BLaER1 treated with 17β-estradiol and CSF1 and Interleukin-3, amounts not matched to agents 10 nM and 100 nM (cell line): ENCODE measurements around the gene VTI1B.
"Not testable (repeated sequence)": the region's sequence is repeated elsewhere in the genome, so short reads cannot be mapped to it uniquely, and the experiment has no call there.

Experiments
- H3K27ac ChIP-seq, 11 experiments: shearing (Covaris generic); formaldehyde crosslinking; 2 replicates each; pipeline ENCODE4 v1.8.1; 2022
- H3K27me3 ChIP-seq, 11 experiments: shearing (Covaris generic); formaldehyde crosslinking; 2 replicates each; pipeline ENCODE4 v1.8.1; 2022
- H3K36me3 ChIP-seq, 11 experiments: shearing (Covaris generic); formaldehyde crosslinking; 2 replicates each; pipeline ENCODE4 v1.8.1; 2022
- H3K4me1 ChIP-seq, 10 experiments: shearing (Covaris generic); formaldehyde crosslinking; 2 replicates each; pipeline ENCODE4 v1.8.1; 2022
- H3K4me2 ChIP-seq, 11 experiments: shearing (Covaris generic); formaldehyde crosslinking; 2 replicates each; pipeline ENCODE4 v1.8.1; 2022
- H3K4me3 ChIP-seq, 10 experiments: shearing (Covaris generic); formaldehyde crosslinking; 2 replicates each; pipeline ENCODE4 v1.8.1; 2022
- H3K9ac ChIP-seq, 11 experiments: shearing (Covaris generic); formaldehyde crosslinking; 2 replicates each; pipeline ENCODE4 v1.8.1; 2022
- H3K9me3 ChIP-seq, 11 experiments: shearing (Covaris generic); formaldehyde crosslinking; replicated peaks in 1 of 11; 2 replicates each; pipeline ENCODE4 v1.8.1; 2022
- H4K20me1 ChIP-seq, 11 experiments: shearing (Covaris generic); formaldehyde crosslinking; 2 replicates each; pipeline ENCODE4 v1.8.1; 2022
- Cebpa-rat ChIP-seq, 11 experiments: shearing (Covaris generic); IDR thresholded peaks; 2 replicates each; pipeline ENCODE4 v1.8.1; 2022

The VTI1B gene, protein sequence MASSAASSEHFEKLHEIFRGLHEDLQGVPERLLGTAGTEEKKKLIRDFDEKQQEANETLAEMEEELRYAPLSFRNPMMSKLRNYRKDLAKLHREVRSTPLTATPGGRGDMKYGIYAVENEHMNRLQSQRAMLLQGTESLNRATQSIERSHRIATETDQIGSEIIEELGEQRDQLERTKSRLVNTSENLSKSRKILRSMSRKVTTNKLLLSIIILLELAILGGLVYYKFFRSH

DNA sequence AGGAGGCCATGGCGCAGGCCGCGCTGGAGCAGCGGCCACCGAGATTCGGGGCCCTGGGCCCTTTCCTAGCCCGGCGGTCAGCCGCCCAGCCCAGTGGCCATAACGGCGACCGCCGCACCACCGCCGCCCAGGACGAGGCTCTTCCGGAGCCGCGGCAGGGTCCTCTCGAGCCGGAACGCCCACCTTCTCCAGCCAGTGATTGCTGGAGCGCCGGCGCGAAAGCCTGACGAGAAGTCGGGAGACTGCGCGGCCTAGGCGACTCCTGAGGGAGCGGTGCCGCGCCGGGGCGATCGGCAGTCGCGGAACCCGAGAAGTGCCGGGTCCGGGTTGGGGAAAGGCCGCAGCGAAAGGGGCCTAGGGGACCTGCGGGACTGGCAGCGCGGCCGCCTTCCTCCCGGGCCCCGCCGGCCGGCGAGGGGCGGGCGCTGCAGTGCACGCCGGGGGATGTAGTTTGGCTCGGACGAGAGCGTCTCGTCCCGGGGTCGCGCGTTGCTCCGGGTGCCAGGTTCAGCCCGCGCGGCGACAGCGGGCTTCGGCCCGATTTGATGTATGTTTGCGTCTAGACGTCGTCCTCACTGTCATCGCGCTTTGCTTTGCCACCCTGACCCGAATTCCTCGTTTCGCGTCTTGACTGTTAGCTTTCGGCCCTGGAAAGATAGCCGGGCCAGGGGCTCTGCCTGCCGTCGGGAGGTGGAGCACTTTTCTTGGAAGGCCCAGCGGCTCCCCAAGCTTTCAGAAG, at the start of gene VTI1B:
Gene VTI1B (minus strand): TSS at position 153 of the 739 bp plus-strand sequence. CDS start 143 bp downstream, at position 10.
- TF ChIP-seq Cebpa-rat (IDR thresholded peaks at IDR 0.05) = no peak
- peaks cover 19 to 61% (median 27%) of the 10 kb centered on the region in 10 experiments for H3K4me1 ChIP-seq
- peak within 1 kb of the TSS; percentile 85 to 99 (median 93) for H3K4me3 ChIP-seq
- H3K4me2 ChIP-seq = peak within 1 kb of the TSS; percentile 74 to 97 (median 91)
- H4K20me1 ChIP-seq = peaks cover 43 to 47% (median 45%) of the 10 kb centered on the region in 11 experiments; a peak in 21 of 22 replicates
- H3K9ac ChIP-seq = peak within 1 kb of the TSS; percentile 87 to 100 (median 98)
- H3K27ac ChIP-seq = peak within 1 kb of the TSS; percentile 88 to 100 (median 98)
- H3K36me3 ChIP-seq = peaks cover 21 to 58% (median 32%) of the 10 kb centered on the region in 11 experiments
- no peaks in the 10 kb centered on the region for H3K27me3 ChIP-seq
- no peaks in the 10 kb centered on the region for H3K9me3 ChIP-seq

DNA sequence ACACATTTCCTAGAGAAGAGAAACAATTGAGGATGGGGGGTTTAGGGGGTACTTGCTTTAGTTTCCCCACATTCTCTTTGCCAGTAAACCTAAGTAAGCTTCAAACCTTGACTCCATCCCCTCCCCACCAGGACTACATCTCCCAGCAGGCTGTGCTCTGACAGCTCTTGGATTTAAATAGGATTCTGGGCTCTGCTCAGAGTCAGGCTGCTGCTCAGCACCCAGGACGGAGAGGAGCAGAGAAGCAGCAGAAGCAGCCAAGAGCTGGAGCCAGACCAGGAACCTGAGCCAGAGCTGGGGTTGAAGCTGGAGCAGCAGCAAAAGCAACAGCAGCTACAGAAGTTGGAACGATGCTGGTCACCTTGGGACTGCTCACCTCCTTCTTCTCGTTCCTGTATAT, 47.9 kb upstream of the VTI1B start:
- H3K4me2 ChIP-seq = peak overlapping the region; percentile 41 to 69 (median 59)
- no peak for TF ChIP-seq Cebpa-rat (IDR thresholded peaks at IDR 0.05)
- peaks cover 9 to 16% (median 13%) of the 10 kb centered on the region in 10 experiments for H3K4me1 ChIP-seq
- H3K27me3 ChIP-seq = no peaks in the 10 kb centered on the region; a peak in 1 of 22 replicates
- H3K36me3 ChIP-seq = no peaks in the 10 kb centered on the region
- no peaks in the 10 kb centered on the region for H4K20me1 ChIP-seq
- H3K4me3 ChIP-seq = no peak overlapping the region
- H3K9ac ChIP-seq = no peak overlapping the region
- H3K27ac ChIP-seq = no peak overlapping the region
- H3K9me3 ChIP-seq = peaks cover 0 to 22% (median 9%) of the 10 kb centered on the region in 11 experiments; a peak in 14 of 22 replicates

DNA sequence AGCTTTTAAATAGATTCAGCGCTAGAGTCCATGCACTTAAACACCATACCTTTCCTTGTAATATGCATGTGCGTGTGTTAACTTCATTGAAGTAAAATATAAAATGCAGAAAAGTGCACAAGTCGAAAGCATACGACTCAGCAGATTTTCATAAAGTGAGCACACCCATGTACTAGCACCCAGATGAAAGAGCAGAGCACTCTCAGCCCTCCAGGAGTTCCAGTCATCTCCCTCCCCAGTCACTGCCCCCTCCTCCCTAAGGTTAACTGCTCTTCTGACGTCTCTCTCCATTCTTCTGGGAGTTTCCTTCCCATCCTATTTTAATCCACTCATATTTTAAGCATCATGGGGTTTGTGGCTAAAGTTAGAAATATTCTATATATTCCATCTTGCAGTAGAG, 47.4 kb upstream of the VTI1B start:
- Histone ChIP-seq H4K20me1 (no peaks in the 10 kb centered on the region), H3K27ac (no peak overlapping the region), H3K4me1 (peaks cover 9 to 16% (median 13%) of the 10 kb centered on the region in 10 experiments), H3K4me2 (peak overlapping the region in 8 of 11 experiments; percentile 56 to 69 (median 59); a peak in 15 of 22 replicates), H3K27me3 (no peaks in the 10 kb centered on the region; a peak in 1 of 22 replicates), H3K36me3 (no peaks in the 10 kb centered on the region), H3K4me3 (no peak overlapping the region), H3K9ac (no peak overlapping the region), H3K9me3 (peaks cover 0 to 22% (median 9%) of the 10 kb centered on the region in 11 experiments; a peak in 14 of 22 replicates)
- TF ChIP-seq Cebpa-rat (IDR thresholded peaks at IDR 0.05) = no peak

DNA sequence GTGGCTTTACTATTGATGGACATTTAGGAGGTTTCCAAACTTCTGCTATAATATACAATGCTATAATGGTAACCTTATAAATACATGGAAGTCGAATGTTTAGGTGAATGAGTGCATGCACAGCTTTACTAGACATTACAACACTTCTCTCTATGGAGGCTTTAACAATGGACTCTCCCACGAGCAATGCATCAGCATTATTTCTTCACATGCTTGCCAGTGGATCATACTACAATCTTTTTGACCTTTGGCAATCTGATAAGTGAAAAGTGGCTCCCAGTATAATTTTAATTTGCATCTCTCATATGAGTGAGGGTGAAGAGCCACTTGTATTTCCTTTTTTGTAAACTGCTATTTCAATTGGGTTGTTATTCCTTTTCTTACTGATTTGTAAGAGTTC, 45.4 kb upstream of the VTI1B start:
- no peak overlapping the region for H3K4me2 ChIP-seq
- H3K27me3 ChIP-seq = no peaks in the 10 kb centered on the region; a peak in 1 of 22 replicates
- H4K20me1 ChIP-seq = no peaks in the 10 kb centered on the region
- no peak overlapping the region for H3K9ac ChIP-seq
- H3K9me3 ChIP-seq = peaks cover 0 to 14% (median 9%) of the 10 kb centered on the region in 11 experiments; a peak in 14 of 22 replicates
- no peak overlapping the region for H3K27ac ChIP-seq
- H3K4me1 ChIP-seq = peaks cover 9 to 16% (median 13%) of the 10 kb centered on the region in 10 experiments
- no peaks in the 10 kb centered on the region for H3K36me3 ChIP-seq
- H3K4me3 ChIP-seq = no peak overlapping the region
- TF ChIP-seq Cebpa-rat (IDR thresholded peaks at IDR 0.05) = no peak

DNA sequence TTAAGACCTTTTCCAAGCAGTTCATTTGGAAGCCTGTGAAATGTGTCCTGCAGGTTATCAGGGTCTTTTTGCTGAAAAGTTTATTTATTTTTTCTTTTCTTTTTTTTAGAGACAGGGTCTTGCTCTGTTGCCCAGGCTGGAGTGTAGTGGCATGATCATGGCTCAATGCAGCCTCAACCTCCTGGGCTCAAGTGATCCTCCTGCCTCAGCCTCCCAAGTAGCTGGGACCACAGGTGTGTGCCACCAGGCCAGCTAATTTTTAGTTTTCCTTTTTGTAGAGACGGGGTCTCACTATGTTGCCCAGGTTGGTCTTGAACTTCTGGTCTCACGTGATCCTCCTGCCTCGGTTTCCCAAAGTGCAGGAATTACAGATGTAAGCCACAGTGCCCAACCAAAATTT, 45.0 kb upstream of the VTI1B start:
- Histone ChIP-seq H3K4me1 (peaks cover 9 to 16% (median 13%) of the 10 kb centered on the region in 10 experiments), H3K9me3 (peaks cover 0 to 14% (median 9%) of the 10 kb centered on the region in 11 experiments; a peak in 14 of 22 replicates)
- H3K27me3 ChIP-seq, H3K9ac ChIP-seq, H3K4me2 ChIP-seq, H3K4me3 ChIP-seq, H4K20me1 ChIP-seq, H3K36me3 ChIP-seq, H3K27ac ChIP-seq: not testable (repeated sequence)

DNA sequence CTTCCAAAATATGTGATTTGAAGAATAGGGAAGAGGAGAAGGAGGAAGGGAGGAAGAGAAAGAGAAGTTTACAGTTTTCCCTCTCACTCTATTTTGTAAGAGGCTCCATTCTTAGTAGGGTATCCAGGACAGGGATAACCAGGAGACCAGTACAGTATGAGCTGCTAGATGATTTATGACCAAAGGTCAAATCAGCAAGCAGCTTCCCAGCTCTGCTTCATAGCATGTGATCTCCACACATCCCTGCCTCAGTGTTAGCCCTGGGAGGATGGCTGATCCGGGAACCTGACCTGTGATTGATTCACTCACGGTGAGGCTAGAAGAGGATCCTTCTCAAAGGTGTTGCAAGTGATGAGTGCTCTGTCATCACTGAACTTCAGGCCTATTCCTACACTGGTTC, 43.8 kb upstream of the VTI1B start:
- no peak overlapping the region for H3K9ac ChIP-seq
- no peak overlapping the region for H3K27ac ChIP-seq
- H3K36me3 ChIP-seq = no peaks in the 10 kb centered on the region
- H3K27me3 ChIP-seq = no peaks in the 10 kb centered on the region; a peak in 1 of 22 replicates
- H3K4me2 ChIP-seq = no peak overlapping the region
- peaks cover 0 to 3% (median 1%) of the 10 kb centered on the region in 11 experiments; a peak in 13 of 22 replicates for H3K9me3 ChIP-seq
- no peak for TF ChIP-seq Cebpa-rat (IDR thresholded peaks at IDR 0.05)
- H3K4me3 ChIP-seq = no peak overlapping the region
- no peaks in the 10 kb centered on the region for H4K20me1 ChIP-seq
- peaks cover 9 to 15% (median 13%) of the 10 kb centered on the region in 10 experiments for H3K4me1 ChIP-seq

DNA sequence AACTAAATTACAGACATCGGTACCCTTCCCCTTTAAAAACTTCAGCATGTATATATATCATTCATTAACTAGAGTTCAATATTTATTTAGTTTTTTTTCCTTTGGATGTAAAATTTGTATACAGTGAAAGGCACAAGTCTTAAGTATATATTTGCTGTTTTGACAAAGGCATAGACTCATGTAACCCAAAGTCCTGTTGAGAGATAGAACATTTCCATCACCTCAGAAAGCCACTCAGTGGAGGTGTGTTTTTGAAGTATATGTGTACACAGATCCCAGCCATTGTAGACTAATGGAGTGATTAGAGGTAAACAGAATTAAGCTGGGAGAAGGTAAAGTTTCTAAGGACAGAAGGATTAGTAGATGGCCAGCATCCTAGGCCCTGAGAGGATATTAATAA, 42.6 kb upstream of the VTI1B start:
- H3K4me3 ChIP-seq = no peak overlapping the region
- H4K20me1 ChIP-seq = no peaks in the 10 kb centered on the region
- H3K27me3 ChIP-seq = no peaks in the 10 kb centered on the region
- no peak for TF ChIP-seq Cebpa-rat (IDR thresholded peaks at IDR 0.05)
- no peaks in the 10 kb centered on the region for H3K36me3 ChIP-seq
- no peak overlapping the region for H3K27ac ChIP-seq
- H3K9ac ChIP-seq = no peak overlapping the region
- peaks cover 1 to 8% (median 2%) of the 10 kb centered on the region in 11 experiments; a peak in 19 of 22 replicates for H3K9me3 ChIP-seq
- no peak overlapping the region for H3K4me2 ChIP-seq
- peaks cover 0 to 3% (median 2%) of the 10 kb centered on the region in 10 experiments; a peak in 13 of 20 replicates for H3K4me1 ChIP-seq

DNA sequence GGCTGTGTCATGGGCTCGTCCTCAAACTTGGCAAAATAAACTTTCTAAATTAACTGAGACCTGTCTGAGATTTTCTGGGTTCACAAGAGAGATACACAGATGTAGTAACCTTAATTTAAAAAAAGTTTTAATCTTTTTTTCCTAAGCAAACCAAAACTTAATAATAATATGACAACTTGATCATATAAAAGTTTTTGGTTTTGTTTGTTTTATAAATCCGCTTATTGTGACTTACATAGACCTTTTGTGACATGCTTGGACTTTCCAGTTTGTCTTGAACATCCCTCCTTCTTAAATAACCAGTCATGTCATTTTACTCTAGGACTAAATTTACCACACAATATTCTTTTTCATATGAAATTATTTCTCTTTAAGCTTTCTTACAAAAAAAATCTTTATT, 35.8 kb upstream of the VTI1B start:
- Histone ChIP-seq H3K4me1 (no peaks in the 10 kb centered on the region), H3K4me3 (0 out of 20 replicates have a peak overlapping the region, but pooled peaks of 1 of the 10 experiments have one; percentile 14), H3K9ac (no peak overlapping the region), H3K36me3 (no peaks in the 10 kb centered on the region; a peak in 2 of 22 replicates), H4K20me1 (no peaks in the 10 kb centered on the region), H3K27me3 (no peaks in the 10 kb centered on the region), H3K27ac (no peak overlapping the region), H3K9me3 (peaks cover 43 to 54% (median 46%) of the 10 kb centered on the region in 11 experiments), H3K4me2 (no peak overlapping the region)
- no peak for TF ChIP-seq Cebpa-rat (IDR thresholded peaks at IDR 0.05)

DNA sequence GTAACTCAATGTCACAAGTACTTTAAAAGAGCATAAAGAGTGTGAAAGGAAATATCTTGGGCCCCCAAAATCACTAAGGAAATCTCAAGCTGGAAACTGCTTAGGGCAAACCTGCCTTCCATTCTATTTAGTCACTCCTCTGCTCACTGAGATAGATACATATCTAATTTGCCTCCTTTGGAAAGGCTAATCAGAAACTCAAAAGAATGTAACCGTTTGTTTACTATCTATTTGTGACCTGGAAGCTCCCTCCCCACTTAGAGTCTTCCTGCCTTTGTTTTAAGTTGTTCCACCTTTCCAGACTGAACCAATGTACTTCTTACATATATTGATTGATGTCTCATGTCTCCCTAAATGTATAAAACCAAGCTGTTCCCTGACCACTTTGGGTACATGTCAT, 35.4 kb upstream of the VTI1B start:
- H4K20me1 ChIP-seq, H3K36me3 ChIP-seq, H3K4me2 ChIP-seq, H3K4me1 ChIP-seq, H3K27me3 ChIP-seq, H3K27ac ChIP-seq, H3K9ac ChIP-seq: not testable (repeated sequence)
- Histone ChIP-seq H3K4me3 (0 out of 20 replicates have a peak overlapping the region, but pooled peaks of 2 of the 10 experiments have one; percentile 14 to 21), H3K9me3 (peaks cover 43 to 54% (median 46%) of the 10 kb centered on the region in 11 experiments)

DNA sequence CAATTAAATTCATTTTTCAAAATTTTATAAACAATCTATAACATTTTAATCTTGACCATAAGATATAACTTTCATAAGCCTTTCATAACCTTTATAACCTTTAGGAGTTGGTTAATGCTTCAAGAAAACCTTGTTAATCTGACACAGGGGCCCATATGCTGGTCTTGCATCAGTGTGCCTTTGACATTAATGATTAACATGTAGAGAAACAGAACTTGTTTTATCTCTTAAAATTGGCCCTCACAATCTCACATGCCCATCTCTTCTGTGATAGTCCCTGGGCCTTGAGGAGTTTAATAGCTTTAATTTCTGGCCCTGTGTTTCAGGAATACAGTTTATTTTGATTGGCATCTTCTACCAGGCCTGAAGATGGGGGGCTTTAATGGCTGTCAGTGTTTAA, 34.9 kb upstream of the VTI1B start:
- not testable (repeated sequence) for H3K4me2 ChIP-seq, H3K36me3 ChIP-seq, H4K20me1 ChIP-seq, H3K4me1 ChIP-seq, H3K9ac ChIP-seq, H3K27me3 ChIP-seq, H3K27ac ChIP-seq
- Histone ChIP-seq H3K4me3 (0 out of 20 replicates have a peak overlapping the region, but pooled peaks of 1 of the 10 experiments have one; percentile 21), H3K9me3 (peaks cover 43 to 54% (median 46%) of the 10 kb centered on the region in 11 experiments)
